GM18499 (cell line): Measurements from ENCODE around the gene KMT2A.

Experiments used
- ATAC-seq: cut with Tn5 transposase; IDR thresholded peaks from one replicate; pipeline ENCODE4 v1.9.1; 2021; ENCODE audit warnings: moderate number of reproducible peaks; ENCODE audit not compliant: insufficient read depth, unreplicated experiment

KMT2A gene

GRCh38 chr11:118574636-118575035, 138.3 kb downstream of the KMT2A start:
- ATAC-seq: no peak
